Stimulated activated naive CD8-positive, alpha-beta T cell treated with anti-CD3 and anti-CD28 coated beads, Interleukin-15, amount 100 ng/mL, for 72 hours (primary cell): ENCODE data around the gene CYP19A1.
"Not testable (repeated sequence)": the region's sequence is repeated elsewhere in the genome, so short reads cannot be mapped to it uniquely, and the experiment has no call there.

Source experiments
- ATAC-seq: fragments of 150-1000 bp; cut with Tn5 transposase; 2 replicates; pipeline ENCODE4 v1.10.0; 2021; ENCODE audit warnings: mild to moderate bottlenecking, moderate library complexity
- DNase-seq, 2 donors: peaks; one replicate each; pipeline ENCODE4 v3.0.0; 2021 to 2022
- H3K27ac Mint-ChIP-seq, 2 donors: one replicate each; pipeline ENCODE4 v1.8.0; 2022; ENCODE audit warnings: mild to moderate bottlenecking in 2 of 2, mixed read lengths in 2 of 2, moderate library complexity in 2 of 2
- H3K27me3 Mint-ChIP-seq: one replicate; pipeline ENCODE4 v1.8.0; 2022; ENCODE audit warnings: mixed read lengths
- H3K4me1 Mint-ChIP-seq: one replicate; pipeline ENCODE4 v1.8.0; 2022; ENCODE audit warnings: mild to moderate bottlenecking, mixed read lengths
- H3K4me3 Mint-ChIP-seq, 2 donors: one replicate each; pipeline ENCODE4 v1.8.0; 2022; ENCODE audit warnings: mild to moderate bottlenecking in 2 of 2, mixed read lengths in 2 of 2, moderate library complexity in 1 of 2
- H3K9me3 Mint-ChIP-seq, 2 donors: one replicate each; pipeline ENCODE4 v1.8.0; 2022; ENCODE audit warnings: mixed read lengths in 2 of 2

Gene CYP19A1

DNA sequence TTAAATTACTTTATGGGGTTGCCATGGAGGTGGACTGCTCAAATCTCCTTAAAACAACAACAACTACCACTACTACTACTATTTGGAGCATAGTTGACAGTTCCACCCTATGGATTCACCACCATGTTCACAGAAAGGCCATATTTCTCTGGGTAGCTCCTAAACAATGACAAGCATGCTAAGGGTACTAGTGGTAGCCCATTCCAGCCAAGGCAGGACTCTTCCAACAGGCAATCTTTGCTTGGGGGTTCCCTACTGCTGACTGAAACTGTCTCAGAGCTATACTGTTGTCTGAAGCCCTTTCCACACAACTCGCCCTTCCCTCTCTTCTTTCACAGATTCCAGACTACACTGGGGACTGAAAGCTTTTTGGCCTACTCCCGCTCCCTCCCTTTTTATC is 68.9 kb downstream of the CYP19A1 start:
- no peaks in the 10 kb centered on the region for H3K9me3 Mint-ChIP-seq
- DNase-seq (no peak), ATAC-seq (no peak)
- H3K4me3 Mint-ChIP-seq: no peak overlapping the region
- H3K4me1 Mint-ChIP-seq: no peaks in the 10 kb centered on the region
- no peak overlapping the region for H3K27ac Mint-ChIP-seq
- no peaks in the 10 kb centered on the region for H3K27me3 Mint-ChIP-seq

DNA sequence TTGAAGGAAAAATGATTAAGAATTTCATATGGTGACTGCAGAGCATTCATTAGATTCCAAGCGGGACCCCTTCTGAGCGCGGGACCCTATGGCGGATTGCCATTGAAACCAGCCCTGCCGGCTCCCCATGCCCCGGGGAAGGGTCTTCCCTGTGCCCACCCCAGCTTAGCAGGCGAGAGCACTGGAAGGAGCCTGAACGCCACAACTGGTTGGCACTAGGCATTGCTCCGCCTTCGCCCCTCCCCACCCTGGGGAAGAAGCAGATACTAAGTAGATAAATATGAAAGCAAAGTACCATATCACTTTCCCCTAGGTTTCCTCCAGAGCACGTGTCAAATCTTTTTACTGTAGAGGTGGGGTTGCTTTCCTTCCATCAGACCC is 70.7 kb downstream of the CYP19A1 start:
- H3K27ac Mint-ChIP-seq: no peak overlapping the region
- H3K4me3 Mint-ChIP-seq: no peak overlapping the region
- H3K9me3 Mint-ChIP-seq: no peaks in the 10 kb centered on the region
- H3K27me3 Mint-ChIP-seq: no peaks in the 10 kb centered on the region
- no peak for DNase-seq
- ATAC-seq: no peak
- no peaks in the 10 kb centered on the region for H3K4me1 Mint-ChIP-seq

DNA sequence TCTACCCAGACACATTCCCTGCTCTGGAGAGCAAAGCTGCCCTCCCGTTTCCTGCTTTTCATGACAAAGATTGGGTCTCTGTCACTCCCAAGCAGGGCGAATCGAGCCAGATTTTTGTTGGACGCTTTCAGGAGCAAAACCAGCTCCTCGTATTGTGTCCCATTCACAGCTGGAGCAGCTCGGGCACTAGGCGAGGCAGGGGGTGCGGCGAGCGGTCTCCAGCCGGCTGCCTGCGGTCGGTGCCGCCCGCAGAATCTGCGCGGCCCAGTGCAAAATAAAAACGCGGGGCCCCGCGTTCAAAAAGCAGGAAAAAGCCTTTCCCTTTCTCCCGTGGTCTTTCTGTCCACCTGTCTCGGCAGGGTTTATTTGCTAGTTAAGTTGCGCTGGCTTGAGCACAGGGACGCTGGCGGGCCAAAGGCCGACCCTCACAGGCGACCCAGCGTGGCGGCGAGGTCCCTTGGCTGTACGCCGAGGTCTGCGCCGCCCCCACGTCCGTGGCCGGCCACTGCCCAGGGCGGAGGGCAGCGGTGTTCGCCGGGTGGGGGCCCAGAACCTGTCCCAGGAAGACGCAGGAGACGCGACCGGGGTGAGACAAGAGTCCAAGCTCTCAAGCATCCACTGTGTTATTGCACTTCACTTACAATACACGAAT is 71.2 kb downstream of the CYP19A1 start:
- no peaks in the 10 kb centered on the region for H3K27me3 Mint-ChIP-seq
- no peak overlapping the region for H3K27ac Mint-ChIP-seq
- H3K9me3 Mint-ChIP-seq: no peaks in the 10 kb centered on the region
- no peaks in the 10 kb centered on the region for H3K4me1 Mint-ChIP-seq
- ATAC-seq (no peak), DNase-seq (no peak)
- peak overlapping the region in 1 of 2 donors; percentile 22 for H3K4me3 Mint-ChIP-seq

DNA sequence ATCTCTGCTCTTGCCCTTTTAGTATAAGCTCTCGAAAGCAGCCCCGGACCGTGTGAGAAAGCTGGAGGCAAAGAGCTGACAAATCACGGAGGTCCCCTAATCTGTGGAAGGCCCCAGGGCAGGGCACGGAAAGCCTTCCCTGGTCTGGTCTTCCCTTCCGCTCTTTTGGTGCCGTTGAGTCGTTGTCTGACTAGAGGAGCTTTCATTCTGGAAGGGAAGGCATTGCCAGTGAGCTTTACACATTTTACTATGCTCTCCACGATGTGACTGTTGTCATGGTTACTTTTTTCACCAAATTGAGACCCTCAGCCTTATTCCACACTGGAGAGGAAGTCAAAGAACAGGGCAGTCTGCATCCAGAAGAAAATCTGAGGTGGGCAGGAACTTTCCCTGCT is 71.7 kb downstream of the CYP19A1 start:
- ATAC-seq: no peak
- no peaks in the 10 kb centered on the region for H3K4me1 Mint-ChIP-seq

GRCh38 chr15:51265037-51265555 is 73.3 kb downstream of the CYP19A1 start:
- H3K4me3 Mint-ChIP-seq: no peak overlapping the region
- no peak for DNase-seq
- H3K4me1 Mint-ChIP-seq: no peaks in the 10 kb centered on the region

More for the DNA sequence above, 71.7 kb downstream of the CYP19A1 start:
- no peaks in the 10 kb centered on the region for H3K9me3 Mint-ChIP-seq
- H3K27ac Mint-ChIP-seq: no peak overlapping the region
- no peak for DNase-seq
- H3K4me3 Mint-ChIP-seq: peak overlapping the region in 1 of 2 donors; percentile 22
- no peaks in the 10 kb centered on the region for H3K27me3 Mint-ChIP-seq

GRCh38 chr15:51263726-51264125 is 74.7 kb downstream of the CYP19A1 start:
- DNase-seq (no peak), ATAC-seq (no peak)
- Mint-ChIP-seq H3K9me3 (no peaks in the 10 kb centered on the region), H3K27me3 (peaks cover 2% of the 10 kb centered on the region), H3K4me3 (no peak overlapping the region), H3K27ac (no peak overlapping the region), H3K4me1 (no peaks in the 10 kb centered on the region)

More at GRCh38 chr15:51265037-51265555, 73.3 kb downstream of the CYP19A1 start:
- no peak for ATAC-seq
- Mint-ChIP-seq H3K9me3 (no peaks in the 10 kb centered on the region), H3K27ac (no peak overlapping the region), H3K27me3 (no peaks in the 10 kb centered on the region)

GRCh38 chr15:51263116-51263515 is 75.3 kb downstream of the CYP19A1 start:
- H3K27me3 Mint-ChIP-seq: peaks cover 8% of the 10 kb centered on the region
- DNase-seq: no peak
- H3K9me3 Mint-ChIP-seq: no peaks in the 10 kb centered on the region
- H3K4me3 Mint-ChIP-seq: no peak overlapping the region
- no peak overlapping the region for H3K27ac Mint-ChIP-seq
- H3K4me1 Mint-ChIP-seq: no peaks in the 10 kb centered on the region
- ATAC-seq: no peak

DNA sequence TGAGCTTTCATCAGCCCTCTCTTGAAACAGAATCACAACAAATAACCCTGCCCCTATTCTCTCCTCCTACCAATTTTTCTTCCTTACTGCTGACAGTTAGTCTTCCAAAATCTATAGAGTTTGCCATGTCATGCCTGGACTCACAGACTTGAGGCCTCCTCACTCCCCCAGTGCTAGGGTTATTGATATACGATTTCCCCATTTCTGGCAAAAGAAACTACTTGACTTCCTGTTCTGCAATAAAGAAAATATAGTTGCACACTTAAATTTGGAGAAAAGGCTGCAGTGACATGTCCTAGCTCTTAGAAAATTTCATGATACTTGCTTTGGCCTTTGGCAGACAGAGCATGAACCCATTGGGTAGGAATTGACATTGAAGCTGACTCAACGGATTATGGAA is 75.9 kb downstream of the CYP19A1 start:
- Mint-ChIP-seq H3K27me3 (peaks cover 12% of the 10 kb centered on the region), H3K27ac (no peak overlapping the region), H3K4me3 (no peak overlapping the region), H3K4me1 (no peaks in the 10 kb centered on the region), H3K9me3 (no peaks in the 10 kb centered on the region)
- ATAC-seq (no peak), DNase-seq (no peak)

GRCh38 chr15:51261113-51261512 is 77.3 kb downstream of the CYP19A1 start:
- not testable (repeated sequence) for H3K27ac Mint-ChIP-seq, DNase-seq, ATAC-seq, H3K4me3 Mint-ChIP-seq, H3K4me1 Mint-ChIP-seq, H3K9me3 Mint-ChIP-seq
- H3K27me3 Mint-ChIP-seq: peaks cover 12% of the 10 kb centered on the region

DNA sequence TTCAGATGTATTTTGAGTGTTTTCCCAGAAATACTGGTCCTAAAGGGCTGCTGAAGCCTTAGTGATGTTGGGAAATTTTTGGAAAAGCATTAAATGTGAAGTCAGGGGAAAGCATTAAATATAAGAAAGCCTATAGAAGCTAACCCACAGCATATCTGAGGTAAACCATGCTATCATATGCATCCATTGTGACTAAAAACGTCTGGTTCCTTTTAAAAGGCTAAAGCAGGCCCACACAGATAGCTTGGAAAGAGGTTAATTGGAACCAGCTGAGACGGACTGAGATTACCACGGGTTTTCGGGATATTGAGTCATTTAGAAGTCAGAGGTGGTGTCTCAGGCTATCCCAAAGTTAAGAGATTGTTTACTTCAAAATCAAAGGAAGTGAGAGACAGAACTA is 78.2 kb downstream of the CYP19A1 start:
- H3K27ac Mint-ChIP-seq: no peak overlapping the region
- H3K4me1 Mint-ChIP-seq: no peaks in the 10 kb centered on the region
- peaks cover 12% of the 10 kb centered on the region for H3K27me3 Mint-ChIP-seq
- H3K4me3 Mint-ChIP-seq: no peak overlapping the region
- no peaks in the 10 kb centered on the region for H3K9me3 Mint-ChIP-seq
- DNase-seq (no peak), ATAC-seq (no peak)

- DNase-seq: no peak
- Mint-ChIP-seq H3K27ac (no peak overlapping the region), H3K27me3 (peaks cover 21% of the 10 kb centered on the region), H3K9me3 (no peaks in the 10 kb centered on the region), H3K4me3 (no peak overlapping the region), H3K4me1 (no peaks in the 10 kb centered on the region)
- ATAC-seq: no peak
Measured at GRCh38 chr15:51255533-51255932, 82.9 kb downstream of the CYP19A1 start.

DNA sequence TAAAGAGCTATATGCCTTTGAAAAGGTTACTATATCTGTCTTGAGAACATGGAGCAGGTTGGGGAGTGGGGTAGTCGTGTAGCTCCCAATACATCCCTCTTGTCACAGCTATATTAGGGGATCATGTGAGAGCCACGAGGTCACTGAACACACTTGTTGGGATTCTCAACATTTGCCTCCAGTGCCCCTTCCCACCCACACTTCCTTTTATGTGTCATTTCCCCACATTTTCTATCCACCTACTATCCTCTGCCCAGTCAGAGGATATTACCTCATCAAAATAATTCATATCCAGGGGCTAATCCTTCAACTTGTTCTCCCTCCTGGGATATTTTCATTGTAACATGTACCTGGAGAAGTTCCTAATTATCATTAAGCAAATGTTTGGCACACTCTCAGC is 85.0 kb downstream of the CYP19A1 start:
- DNase-seq: no peak
- Mint-ChIP-seq H3K27ac (peak overlapping the region in 1 of 2 donors; percentile 76), H3K27me3 (peaks cover 27% of the 10 kb centered on the region), H3K9me3 (no peaks in the 10 kb centered on the region), H3K4me1 (no peaks in the 10 kb centered on the region), H3K4me3 (no peak overlapping the region)
- ATAC-seq: no peak

GRCh38 chr15:51252671-51253070 is 85.7 kb downstream of the CYP19A1 start:
- Mint-ChIP-seq H3K4me1 (no peaks in the 10 kb centered on the region), H3K27ac (peak overlapping the region in 1 of 2 donors; percentile 42), H3K9me3 (no peaks in the 10 kb centered on the region), H3K27me3 (peaks cover 20% of the 10 kb centered on the region), H3K4me3 (no peak overlapping the region)
- no peak for ATAC-seq
- no peak for DNase-seq

GRCh38 chr15:51251556-51251955 is 86.8 kb downstream of the CYP19A1 start:
- H3K27ac Mint-ChIP-seq: no peak overlapping the region
- H3K4me1 Mint-ChIP-seq: no peaks in the 10 kb centered on the region
- H3K4me3 Mint-ChIP-seq: no peak overlapping the region
- ATAC-seq: no peak
- no peak for DNase-seq
- peaks cover 20% of the 10 kb centered on the region for H3K27me3 Mint-ChIP-seq
- no peaks in the 10 kb centered on the region for H3K9me3 Mint-ChIP-seq

DNA sequence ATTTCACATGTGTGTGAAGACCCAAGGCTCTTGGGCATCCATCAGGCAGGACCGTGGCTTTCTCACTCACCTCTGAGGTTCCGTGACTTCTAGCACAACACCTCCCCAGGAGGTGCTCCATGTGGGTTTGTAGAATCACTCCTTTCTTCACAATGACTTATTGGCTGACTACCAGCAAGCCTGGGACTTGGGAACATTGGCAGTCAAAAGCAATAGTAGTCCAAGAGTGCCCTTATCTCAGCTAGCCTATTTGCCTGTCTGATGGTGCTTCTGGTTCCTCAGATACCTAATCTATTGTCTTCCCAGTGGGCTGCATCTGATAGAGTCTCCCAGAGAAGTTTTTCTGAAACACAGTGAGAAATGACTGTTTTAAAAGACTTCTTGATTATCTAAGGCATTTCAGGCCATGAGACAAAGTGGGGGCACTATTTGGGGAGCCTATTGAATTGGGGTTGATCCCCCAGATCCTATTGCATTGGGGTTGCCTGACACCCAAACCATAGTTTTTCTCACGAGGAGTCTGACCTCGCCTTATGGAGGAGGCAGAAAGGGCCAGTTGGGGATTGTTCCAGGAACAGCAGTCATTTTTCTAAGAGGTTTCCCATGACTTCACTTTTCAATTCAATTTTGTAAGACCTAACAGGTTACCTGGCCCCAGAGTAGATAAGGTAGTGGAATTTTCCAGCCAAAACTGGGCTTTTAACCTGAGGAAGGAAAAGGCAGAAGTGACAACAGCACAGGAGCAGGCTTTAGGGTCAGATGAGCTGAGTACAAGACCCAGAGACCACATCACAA is 88.0 kb downstream of the CYP19A1 start:
- Mint-ChIP-seq H3K27ac (no peak overlapping the region), H3K9me3 (no peaks in the 10 kb centered on the region), H3K27me3 (peaks cover 20% of the 10 kb centered on the region), H3K4me1 (no peaks in the 10 kb centered on the region), H3K4me3 (no peak overlapping the region)
- ATAC-seq (no peak), DNase-seq (no peak)

GRCh38 chr15:51245628-51246027 is 92.8 kb downstream of the CYP19A1 start:
- H3K9me3 Mint-ChIP-seq: no peaks in the 10 kb centered on the region
- peaks cover 16% of the 10 kb centered on the region for H3K27me3 Mint-ChIP-seq
- H3K4me1 Mint-ChIP-seq: peaks cover 6% of the 10 kb centered on the region
- DNase-seq (no peak), ATAC-seq (no peak)
- no peak overlapping the region for H3K27ac Mint-ChIP-seq
- no peak overlapping the region for H3K4me3 Mint-ChIP-seq
